Hepatocyte (in vitro differentiated cells): Measurements from ENCODE around the gene PLXNA2.

ENCODE experiments used
- CTCF ChIP-seq: fragments of 200-600 bp; sonication (generic); IDR thresholded peaks from 2 replicates; pipeline ENCODE4 v1.5.1; 2016; ENCODE audit warnings: antibody characterized with exemption, mild to moderate bottlenecking; ENCODE audit not compliant: poor library complexity
- EZH2 ChIP-seq: fragments of 200-600 bp; sonication (generic); IDR thresholded peaks from 2 replicates; pipeline ENCODE4 v1.6.1; 2016; ENCODE audit warnings: antibody characterized with exemption, mild to moderate bottlenecking, borderline replicate concordance

GRCh38 chr1:208235982-208236761 is 8.0 kb downstream of the PLXNA2 start:
- TF ChIP-seq CTCF (no peak), EZH2 (no peak)
